ENCODE results near the gene RAB33A. TPM values are rescaled to one million over a fixed set of nuclear protein-coding genes. Genes with fewer than 3 reads are reported as not detected.
A peak's percentile ranks its signal among the peaks of the same experiment; 100 is the strongest.

RAB33A gene
- total and polyA plus RNA-seq, 9 of the 15 experiments (the other 6 are each of a cell fraction or from before 2014, with no cell fraction given) = 0.04 to 0.20 (median 0.06) TPM; not detected in 4

- no peak for TF ChIP-seq CREB5 (CRISPR knock-in tag; IDR thresholded peaks at IDR 0.05)
- no peak for TF ChIP-seq CBX3 (IDR thresholded peaks at IDR 0.05; ENCODE audit: borderline replicate concordance in 1 of 2, low read length in 2 of 2)
- TF ChIP-seq HNRNPL (IDR thresholded peaks at IDR 0.05; ENCODE audit: low read depth, low read length) = no peak
- no peak for TF ChIP-seq SRSF7 (optimal IDR thresholded peaks at IDR 0.05; ENCODE audit: low read depth, low read length)
- no peak for TF ChIP-seq HNRNPUL1 (IDR thresholded peaks at IDR 0.05; ENCODE audit: low read length)
- no peak for TF ChIP-seq SLC30A9 (CRISPR knock-in tag; IDR thresholded peaks at IDR 0.05)
- no peak for TF ChIP-seq ETV1 (tag; conservative IDR thresholded peaks at IDR 0.05; ENCODE audit: low read depth)
- no peak for TF ChIP-seq HBP1 (CRISPR knock-in tag; IDR thresholded peaks at IDR 0.05)
- TF ChIP-seq POLR2H (tag; IDR thresholded peaks at IDR 0.05; ENCODE audit: low read depth) = no peak
- no peak for TF ChIP-seq MEF2D (tag; conservative IDR thresholded peaks at IDR 0.05; ENCODE audit: low read depth)
- 0 out of 2 replicates have a peak, but pooled peaks have one; percentile 18 for TF ChIP-seq ATF3 (IDR thresholded peaks at IDR 0.05)
- TF ChIP-seq ATF3 (CRISPR knock-in tag; conservative IDR thresholded peaks at IDR 0.05) = no peak
- TF ChIP-seq ESRRA (IDR thresholded peaks at IDR 0.05; ENCODE audit: borderline replicate concordance, low read depth) = no peak; the same call in 1 of the 2 replicates
- TF ChIP-seq ETS1 (conservative IDR thresholded peaks at IDR 0.05; ENCODE audit: control insufficient read depth, low read depth, low read length) = no peak
- peak; percentile 37; the same call in 1 of the 2 replicates for TF ChIP-seq TCF3 (CRISPR knock-in tag; IDR thresholded peaks at IDR 0.05)
- TF ChIP-seq CEBPZ (IDR thresholded peaks at IDR 0.05; ENCODE audit: borderline replicate concordance, low read depth, low read length) = no peak
- no peak for TF ChIP-seq POLR2AphosphoS2 (IDR thresholded peaks at IDR 0.05; ENCODE audit: low read length)
- no peak for TF ChIP-seq BRF1 (IDR thresholded peaks at IDR 0.05; ENCODE audit: borderline replicate concordance, extremely low read depth, insufficient read length)
- no peak for TF ChIP-seq STAG1 (CRISPR knock-in tag; IDR thresholded peaks at IDR 0.05; ENCODE audit: borderline replicate concordance)
Observed at GRCh38 chrX:130125091-130125874, 46.5 kb upstream of the RAB33A start (continued).

All from K562 (cell line).